ENCODE results near the gene KAT6B.

The KAT6B gene

DNA sequence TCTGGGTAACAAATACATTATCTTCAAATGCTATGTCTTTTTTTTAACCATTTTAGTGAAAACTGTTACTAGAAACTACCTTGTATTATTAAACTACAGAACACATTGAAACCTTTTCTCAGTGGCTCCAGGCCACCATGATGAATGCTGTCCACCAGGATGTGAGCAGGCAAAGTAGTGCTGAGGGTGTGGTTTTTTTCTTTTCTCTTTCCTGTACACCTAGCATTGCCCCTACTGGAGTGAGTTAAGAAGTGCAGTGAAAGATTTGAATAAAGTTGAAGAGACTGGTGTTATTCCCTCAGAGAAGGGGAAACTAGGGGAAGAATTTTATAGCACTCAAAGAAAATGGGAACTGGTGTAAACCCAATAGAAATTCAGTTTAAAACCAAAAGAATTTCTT, 165.0 kb downstream of the KAT6B start:
- peak in 2 of 4 experiments; percentile 20 to 30 for DNase-seq

DNA sequence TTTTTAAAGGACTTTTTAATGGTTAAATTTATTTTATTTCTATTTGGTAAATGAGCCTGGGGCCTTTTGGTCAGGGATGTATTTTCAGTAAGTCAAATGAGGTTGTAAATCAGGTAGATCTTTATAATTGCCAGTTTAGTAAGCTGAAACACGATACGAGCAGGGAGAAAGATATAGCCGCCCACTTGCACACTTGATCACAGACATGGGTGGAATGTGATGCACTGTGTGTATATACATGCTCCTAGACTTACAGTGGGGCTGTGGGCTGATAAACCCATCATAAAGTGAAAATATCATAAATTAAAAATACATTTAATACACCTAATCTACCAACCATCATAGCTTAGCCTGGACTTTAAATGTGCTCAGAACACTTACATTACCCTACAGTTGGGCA, 165.7 kb downstream of the KAT6B start:
- DNase-seq = no peak

DNA sequence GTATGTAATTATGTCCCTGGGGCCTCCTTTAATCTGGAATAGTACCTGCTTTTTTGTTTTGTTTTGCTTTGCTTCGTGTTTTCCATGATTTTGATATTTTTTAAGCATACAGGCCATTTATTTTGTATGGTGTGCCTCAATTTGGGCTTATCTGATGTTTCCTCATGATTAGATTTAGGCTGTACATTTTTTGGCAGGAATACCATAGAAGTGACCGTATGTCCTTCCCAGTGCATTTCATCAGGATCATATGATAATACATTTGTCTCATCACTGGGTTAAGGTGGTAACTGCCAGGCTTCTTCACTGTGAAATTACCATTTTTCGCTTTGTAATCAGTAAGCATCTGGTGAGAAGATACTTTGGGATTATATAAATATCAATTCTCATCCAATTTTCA, 167.2 kb downstream of the KAT6B start:
- DNase-seq = no peak

DNA sequence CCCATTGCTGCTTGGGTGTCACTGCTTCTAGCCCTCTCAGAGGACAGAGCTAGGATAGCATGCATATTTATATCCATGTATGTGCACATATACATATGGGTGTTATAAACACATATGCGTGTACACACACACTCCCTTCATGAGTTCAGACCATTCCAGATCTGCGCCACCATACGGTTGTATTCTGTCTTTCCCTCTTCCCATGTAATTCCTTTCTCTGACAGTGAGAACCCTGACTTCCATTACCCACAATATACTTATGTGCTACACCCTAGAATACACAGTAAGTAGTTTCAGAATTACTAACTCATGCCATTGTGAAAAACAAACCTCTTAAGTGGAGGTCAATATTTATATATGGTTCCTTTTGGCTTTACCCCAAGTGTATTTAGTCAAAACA, 168.5 kb downstream of the KAT6B start:
- DNase-seq = no peak

DNA sequence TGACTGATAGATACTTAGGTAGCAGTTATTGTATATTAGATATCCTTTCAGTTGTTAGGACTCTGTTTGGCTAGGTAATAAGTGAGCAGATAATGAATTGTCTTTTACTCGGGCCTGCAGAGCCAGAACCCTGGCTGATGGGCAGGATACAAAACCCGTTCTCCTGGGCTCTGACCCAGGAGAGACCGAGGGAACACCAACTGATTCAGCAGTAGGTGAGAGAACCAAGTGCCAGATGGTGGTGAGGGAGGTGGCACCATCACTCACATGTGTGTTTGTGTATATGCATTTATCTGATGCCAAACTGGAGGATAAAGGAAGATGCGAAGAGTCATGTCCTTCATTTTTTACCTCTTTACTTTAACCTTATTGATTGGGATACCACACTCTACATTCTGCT, 169.4 kb downstream of the KAT6B start:
- no peak for DNase-seq

DNA sequence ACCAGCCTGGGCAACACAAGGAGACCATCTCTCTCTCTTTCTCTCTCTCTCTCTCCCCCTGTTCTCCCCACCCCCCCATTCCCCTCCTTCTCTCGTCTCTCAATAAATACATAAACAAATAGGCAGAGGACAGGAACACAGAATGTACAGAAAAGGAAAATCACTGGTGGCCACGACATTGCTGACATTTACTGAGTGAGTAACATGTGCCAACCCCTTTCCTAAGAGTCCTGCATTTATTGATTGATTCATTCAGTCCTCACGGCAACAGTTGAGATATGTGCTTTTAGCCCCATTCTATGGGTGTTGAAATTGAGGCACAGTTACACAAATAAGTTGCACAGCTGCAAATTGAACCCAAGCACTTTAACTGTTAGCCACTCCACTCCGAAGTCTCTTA, 170.8 kb downstream of the KAT6B start:
- no peak for DNase-seq

DNA sequence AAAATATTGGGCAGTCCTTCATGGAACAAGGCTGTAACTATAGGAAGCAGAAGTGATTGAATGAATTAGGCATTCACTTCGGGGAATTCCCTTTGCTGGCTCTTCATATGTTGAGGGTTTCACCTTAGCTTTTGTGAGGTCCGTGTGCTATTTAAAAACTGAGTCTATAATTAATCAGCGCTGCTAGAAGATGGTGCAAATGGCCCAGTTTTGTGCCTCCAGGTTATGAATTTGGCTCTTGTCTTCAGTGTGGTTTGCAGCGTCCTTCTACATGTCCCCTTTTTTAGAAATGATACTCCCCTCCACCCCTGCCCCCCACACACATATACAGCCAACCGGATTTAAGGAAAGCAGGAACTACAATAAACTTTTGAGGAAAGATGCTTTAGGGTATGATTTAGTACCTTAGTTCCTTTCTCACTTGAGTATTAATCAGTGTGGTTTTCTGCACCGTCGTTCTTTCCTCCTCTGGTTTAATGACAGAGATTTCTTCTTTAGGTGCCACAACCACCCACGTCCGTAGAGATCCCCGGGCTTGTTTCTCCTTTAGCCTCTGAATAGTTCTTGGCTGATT, 174.4 kb downstream of the KAT6B start:
- no peak for DNase-seq

DNA sequence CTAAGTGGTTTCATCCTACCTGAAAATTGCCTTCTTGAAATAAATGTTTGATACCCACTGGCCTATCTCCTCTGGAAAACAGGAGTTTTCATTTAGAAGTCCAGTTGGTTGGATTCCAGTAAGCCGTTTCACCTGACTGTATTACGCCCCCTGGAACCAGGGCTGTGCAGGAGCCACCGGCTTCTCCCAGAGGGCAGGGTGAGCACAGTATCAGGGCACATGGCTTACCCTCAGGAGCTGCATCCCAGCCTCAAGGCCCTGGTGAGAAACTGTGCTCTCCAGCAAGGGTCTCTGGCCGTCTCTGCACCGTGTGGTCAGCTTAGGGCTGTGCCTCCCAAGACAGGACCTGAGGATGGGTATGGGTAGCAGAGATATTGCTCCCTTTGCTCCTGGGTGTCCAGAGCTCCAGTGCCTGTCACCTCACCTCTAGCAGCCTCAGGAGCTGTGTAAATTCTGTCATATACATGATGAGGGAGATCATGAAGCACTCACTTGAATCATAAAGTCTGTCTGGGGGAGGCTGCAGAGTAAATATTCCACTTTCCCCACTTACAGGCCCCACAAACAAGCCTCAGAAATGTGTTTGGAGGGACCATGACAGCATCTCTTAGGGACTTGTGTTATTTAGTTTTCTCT, 175.4 kb downstream of the KAT6B start:
- DNase-seq = no peak

DNA sequence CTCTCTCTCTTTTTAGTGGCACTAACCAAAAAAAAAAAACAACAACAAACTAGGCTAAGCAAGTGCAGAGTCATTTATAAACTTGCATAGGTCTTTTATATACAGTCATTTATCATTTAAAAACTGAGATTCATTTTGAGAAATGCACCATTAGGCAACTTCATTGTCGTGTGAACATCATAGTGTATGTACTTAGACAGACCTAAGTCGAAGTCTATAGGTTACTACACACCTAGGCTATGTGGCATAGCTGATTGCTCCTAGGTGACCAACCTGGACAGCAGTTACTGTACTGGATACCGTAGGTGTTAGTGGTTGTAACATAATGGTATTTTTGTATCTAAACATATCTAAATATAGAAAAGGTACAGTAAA, 175.9 kb downstream of the KAT6B start:
- DNase-seq = no peak

DNA sequence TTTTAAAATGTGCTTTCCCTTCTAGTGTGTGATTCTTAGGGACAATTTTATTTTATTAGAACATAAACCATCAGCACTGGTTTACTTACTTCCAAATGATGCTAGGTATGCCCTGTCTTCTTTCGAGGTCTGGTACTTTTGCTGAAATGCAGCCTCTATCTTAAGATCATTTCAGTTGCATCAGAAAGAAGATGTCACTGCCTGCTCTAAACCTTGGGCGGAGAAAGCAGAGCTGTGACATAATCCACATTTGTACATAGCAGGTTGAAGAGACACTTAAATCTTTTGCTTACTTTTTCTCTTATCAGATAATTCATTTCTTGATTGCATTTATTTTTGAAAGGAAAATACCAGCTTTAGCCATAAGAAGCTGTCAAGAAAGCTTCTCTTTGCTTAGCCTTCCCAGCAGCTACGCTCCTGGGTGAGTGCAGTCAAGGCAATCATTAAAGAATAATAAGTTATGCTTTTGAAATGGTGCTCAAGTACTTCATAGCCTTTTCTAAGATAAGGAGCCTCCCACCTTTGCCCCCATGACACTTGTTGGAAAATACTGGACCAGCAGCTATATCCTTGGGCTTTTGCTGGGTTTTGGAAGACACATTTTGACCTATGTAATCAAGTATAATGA, 176.7 kb downstream of the KAT6B start:
- no peak for DNase-seq

DNA sequence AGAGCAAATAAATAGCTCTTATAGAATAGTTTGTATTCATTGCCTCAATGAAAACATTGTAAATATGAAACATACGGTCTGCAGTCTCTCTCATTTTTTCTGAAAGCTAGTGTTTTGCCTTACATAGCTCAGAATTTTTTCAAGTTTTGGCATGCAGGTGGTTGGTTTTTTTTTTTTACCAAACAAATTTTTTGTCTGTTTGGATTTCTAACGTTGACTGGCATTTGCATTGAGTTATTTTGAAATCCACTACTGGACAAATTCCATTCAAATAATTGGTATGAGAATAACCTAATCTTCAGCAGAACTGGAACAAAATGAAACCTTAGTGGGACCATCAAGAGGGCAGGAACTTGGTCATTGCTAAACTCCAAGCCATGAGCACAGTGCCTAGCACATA, 177.5 kb downstream of the KAT6B start:
- no peak for DNase-seq

DNA sequence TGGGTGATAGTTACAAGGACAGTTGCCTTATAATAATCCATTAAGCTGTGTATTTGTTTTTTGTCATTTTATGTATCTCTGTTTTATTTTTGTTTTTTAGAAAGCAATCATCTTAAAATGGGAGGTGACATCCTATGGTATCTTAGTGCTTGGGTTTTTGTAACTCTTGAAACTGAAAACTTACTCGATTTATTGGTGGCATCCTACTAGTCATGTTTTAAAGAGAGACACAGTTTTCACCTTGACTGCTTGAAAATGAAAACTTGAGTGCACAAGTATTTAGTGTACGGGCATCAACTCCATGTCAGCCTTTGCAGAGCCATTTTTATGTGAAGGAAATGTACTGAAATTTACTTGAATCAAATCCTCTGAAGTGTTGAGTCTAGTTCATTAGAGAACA, 181.2 kb downstream of the KAT6B start:
- no peak for DNase-seq

DNA sequence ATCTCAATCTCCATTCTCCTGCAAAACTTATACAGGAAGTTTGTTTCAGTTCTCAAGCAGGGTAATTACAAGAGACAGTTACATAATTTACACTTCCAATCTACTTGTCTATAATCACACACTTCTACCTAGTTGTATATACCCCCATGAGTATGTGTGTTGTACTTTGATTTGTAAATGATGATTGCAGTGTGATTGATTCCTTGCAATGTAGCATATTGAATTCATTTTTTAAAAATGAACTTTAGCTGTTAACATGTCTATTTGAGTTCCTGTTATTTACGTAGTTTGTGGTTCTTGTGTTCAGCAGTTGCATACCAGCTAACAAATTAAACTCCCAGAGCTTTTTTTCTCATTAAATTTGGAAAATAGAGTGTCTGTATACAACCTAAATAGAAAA, 182.6 kb downstream of the KAT6B start:
- DNase-seq = peak in 1 of 4 experiments; percentile 14

DNA sequence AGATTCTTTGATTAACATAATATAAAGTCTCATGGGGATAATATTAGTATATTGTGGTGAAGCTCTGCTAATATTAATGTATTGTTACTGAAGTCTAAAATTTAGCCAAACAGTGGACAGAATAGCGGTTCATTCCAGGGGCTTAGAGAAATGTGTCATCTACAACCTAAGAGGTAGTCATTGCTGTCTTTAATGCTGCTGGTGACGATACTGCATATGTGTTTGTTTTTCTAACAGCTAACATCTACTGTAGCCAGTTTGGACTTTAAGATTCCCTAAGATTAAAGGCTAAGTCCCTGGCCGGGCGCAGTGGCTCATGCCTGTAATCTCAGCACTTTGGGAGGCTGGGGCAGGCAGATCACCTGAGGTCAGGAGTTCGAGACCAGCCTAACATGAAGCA, 183.0 kb downstream of the KAT6B start:
- DNase-seq = no peak

DNA sequence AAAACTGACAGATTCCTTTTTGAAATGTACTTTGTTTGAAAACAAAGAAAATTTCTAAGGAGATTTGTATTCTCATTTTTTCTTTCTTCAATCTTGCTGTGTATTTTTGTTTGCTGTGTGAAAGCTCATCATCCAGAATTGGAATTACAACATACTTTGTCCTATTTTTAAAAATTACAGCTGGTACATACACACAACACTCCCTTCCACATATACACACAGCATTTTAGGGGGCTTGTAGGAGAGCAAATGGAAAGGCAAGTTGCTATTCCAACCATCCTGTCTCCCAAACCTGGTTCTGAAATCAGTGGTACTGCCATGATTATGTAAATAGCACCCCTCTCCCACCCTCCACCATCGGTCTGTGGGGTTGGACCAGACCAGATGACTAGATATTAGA, 184.0 kb downstream of the KAT6B start:
- no peak for DNase-seq

DNA sequence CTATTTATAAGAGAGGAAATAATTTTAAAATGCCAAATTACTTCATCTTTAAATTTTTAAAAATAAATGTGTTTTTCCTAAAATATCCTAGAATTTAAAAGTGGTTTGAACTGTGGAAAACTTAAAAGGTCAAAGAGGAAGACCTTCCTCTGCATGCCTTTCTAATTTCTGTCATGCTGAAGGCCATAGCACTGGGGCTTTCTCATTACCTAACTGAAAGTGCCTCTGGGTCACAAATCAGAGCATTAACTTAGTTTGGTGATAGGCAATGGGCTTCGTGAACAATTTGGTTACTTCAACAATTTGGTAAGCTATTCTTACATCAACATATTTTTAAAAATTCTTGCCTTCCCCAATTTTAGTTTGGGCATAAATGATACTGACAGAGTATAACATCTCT, 184.8 kb downstream of the KAT6B start:
- no peak for DNase-seq

DNA sequence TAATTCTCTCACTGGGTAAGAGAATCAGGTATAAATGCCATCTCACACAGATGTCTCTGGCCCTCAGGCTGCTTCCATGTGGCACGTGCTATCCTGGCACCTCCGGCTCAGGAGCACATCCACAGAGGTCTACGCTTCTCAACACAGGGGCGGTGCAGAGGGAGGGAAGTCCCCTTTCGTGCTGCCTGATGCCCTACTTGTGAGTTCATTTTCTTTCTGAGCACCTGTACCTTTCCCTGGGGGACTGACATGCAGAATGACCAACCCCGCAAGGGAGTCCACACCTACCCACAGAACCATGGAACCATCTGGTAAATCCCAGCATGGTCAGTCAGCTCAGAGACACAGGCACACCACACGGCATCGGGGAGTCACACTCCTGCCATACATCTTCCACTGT, 186.1 kb downstream of the KAT6B start:
- DNase-seq = no peak

DNA sequence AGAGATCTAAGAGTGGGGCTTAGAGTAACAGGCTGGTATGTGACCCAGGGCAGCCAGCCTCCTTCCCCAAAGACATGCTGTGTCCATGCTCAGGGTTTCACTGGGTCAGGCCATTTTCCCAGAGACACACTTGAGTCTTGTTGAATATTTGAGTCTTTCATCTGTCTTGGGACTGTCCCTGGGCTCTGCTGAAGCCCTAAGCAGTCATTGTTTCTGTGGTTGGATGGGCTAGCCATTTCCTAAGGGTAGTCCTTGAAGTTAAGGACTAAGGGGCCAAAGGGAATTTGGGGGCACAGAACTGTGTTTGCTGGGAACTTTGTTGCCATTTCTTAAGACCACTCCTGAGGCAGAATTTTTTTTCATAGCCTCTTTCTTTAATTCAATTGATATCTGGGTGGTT, 186.6 kb downstream of the KAT6B start:
- DNase-seq = no peak

DNA sequence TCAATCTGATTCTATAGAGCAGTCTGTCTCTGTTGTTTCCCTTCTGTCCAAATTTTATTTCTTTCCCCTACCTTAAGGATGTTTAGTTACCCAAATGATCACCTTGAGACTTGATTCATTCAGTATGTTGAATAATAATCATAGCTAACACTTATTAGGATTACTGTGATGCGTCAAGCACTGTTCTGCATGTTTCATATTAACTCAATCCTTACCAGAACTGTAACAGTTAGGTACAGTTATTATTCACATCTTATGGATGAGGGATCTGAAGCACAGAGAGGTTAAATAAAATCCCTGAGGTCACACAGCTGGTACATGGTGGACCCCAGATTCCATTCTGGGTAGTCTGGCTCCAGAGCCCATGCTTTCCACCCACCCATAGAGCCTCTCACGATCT, 187.1 kb downstream of the KAT6B start:
- DNase-seq = no peak

DNA sequence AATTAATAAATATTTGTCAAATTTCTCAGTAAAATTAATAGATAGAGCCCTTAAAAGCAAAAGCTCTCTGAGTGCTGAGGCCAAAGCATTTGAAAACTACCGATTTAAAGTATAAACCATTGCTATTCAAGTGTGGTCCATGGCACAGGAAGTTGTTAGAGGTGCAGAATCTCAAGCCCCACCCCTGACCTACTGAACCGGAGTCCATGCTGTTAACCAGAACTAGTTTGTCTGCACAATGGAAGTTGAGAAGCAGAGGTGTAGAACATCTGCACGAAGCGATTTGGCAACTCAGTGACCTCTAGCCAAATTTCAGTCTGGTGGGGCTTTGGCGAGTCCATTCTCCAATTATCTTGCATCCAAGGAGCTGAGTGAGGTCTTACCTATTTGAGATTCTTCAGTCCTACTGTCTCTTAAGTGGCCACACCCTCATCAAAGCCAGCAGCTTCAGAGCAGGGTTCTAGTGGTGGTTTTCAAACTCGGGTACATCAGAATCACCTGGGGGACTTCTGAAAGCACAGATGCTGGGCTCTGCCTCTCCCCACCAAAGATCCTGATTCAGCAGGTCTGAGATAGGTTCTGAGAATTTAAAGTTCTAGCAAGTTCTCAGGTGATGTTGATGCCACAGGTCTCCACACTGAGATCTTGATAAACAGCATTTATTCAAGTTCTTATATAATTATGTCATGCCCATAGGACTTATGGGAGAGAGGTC, 188.3 kb downstream of the KAT6B start:
- no peak for DNase-seq

DNA sequence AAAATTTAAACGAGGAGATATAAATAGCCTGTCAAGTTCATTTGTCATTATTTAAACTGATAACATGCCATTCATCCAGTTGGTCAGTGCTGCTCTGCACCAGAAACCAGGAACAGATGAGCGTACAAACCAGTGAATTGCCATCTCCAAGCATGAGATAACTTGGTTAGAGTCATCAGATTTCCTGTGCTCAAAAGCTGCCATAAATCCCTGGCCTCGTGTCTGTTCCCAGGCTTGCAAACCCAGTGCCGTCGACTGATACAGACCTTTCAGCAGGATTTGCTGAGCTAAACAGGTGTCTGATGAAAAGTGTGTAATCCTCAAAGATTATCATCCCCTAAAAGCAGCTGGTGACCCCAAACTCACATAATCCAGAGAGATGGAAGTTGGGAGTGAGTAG, 189.0 kb downstream of the KAT6B start:
- DNase-seq = no peak

DNA sequence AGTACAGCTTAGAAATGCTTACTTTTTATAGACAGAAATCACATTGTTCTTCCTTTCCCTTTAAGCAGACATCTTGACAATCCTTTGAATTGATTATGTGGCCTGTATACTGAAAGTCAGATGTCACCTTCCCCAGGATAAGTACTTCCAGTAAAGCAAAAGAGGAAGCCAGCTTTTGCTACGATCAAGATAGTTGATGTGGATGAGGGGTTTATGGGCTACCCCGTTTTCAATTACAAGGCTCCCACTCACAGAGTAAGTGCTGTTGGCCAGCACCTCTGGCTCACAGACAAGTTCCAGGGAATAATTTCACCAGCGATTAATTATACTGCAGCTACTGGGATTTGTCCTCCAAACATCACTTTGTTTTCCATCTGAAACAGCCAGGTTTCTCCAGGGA, 189.9 kb downstream of the KAT6B start:
- no peak for DNase-seq

DNA sequence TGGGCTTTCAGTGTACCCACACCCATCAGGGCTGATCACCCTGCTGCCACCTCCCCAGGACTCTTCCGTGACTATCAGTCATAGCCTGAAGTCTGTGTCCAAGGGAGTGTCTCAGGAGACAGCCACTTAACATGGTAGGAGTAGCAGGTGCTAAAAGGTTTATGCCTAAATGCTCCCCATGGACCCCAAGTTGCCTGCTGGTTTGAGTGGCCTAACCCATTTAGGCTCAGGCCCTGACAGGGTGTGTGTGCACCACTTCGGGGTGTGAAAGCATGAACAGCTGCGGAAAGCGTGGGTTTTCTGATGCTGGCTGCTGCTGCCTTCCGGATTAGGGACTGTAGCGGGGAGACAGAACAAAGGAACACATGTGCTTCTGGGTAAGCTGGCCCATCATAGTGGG, 191.9 kb downstream of the KAT6B start:
- no peak for DNase-seq

DNA sequence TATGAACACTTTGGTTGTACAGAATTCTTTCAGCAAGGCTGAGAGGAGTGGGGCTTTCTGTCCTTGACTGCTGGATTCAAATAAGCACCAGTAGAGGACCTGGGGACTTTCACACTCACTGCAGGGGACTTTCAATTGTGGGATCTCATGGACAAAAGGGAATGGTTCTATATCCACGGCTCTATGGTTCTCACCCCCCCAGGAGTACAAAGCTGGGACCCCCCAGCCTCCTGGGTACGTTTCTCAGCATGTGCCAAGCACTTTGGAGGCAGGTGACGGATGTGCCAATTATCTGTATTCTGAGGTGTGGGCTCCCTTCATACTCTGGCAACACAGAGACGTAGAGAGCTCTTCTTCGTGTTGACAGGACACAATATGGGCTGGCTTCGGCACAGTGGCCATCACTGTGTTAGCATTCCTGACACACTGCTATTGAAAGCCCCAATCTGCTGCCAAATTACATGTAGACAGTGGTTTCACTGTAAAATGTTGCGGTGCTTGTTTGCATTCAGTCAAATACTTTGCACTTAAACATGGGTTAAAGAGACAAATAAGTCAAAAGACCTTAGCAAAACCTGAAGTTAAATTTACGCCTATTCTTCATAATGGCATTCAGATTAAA, 192.4 kb downstream of the KAT6B start:
- no peak for DNase-seq
